GM18526 (cell line): ENCODE data around the gene CDPF1.

Source experiments
- POLR2A ChIP-seq: IDR thresholded peaks from 3 replicates; pipeline ENCODE4 v1.6.1; 2011; ENCODE audit not compliant: insufficient read length; ENCODE audit errors: extremely low read depth

The CDPF1 gene

DNA sequence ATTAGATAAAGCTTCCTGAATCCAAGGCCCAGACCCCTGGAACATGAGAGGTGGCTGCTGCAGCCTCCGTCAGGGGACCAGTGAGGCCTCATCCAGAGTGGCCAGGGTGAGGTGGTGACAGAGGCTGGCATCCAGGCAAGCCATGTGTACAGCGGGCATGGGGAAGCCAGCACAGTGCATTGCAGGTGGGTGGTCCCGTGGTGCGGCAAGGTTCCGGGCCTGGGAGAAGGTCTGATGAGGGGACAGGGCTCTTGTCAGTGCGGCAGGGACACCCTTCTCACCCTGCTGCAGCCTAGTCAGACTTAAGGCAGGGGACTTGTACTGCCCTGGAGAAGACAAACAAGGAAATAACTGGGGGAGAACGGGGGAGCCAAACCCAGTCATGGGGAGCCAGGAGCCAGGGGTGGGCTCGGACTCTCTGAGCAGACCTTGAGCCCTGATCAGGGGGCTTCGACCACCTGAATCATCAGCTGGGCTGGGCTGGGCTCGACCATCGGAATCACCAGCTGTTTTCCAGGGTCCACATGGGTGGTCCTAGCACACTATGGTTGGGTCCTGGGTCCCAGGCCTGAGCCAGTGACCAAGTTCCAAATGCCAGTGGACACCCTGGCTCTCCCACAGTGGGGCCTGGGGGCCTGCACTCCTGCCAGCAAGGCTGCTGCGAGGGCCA, 22.8 kb upstream of the CDPF1 start:
- no peak for TF ChIP-seq POLR2A

DNA sequence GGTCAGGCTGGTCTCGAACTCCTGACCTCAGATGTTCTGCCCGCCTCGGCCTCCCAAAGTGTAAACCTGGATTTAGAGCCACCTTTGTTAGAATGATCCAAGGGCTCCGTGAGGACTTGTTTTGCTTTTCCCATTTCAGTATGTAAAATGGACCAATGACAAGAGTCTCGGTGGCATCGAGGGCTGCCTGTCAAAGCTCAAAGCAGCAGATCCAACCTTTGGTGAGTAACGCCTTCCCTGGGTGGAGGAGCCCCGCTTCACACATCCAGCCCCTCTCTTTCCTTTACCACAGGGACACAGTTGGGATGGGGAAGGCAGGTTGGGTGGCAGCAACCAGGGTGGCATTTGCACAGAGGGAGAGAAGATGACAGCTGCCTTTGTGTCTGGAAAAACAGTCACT, 22.1 kb upstream of the CDPF1 start:
- TF ChIP-seq POLR2A = no peak

DNA sequence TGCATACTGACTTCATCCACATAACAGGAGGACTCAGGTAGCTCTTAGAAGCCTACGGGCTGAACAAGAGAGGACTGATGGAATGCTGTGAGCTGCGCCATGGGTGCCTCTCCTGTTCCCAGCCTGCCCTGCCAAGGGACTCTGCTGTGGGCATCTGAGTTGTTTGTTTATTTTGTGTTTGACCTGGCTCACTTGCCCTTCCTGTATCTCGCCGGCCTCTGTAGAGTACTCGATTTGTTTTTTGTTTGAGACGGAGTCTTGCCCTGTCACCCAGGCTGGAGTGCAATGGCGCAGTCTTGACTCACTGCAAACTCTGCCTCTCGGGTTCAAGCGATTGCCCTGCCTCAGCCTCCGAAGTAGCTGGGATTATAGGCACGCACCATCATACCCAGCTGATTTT, 19.5 kb upstream of the CDPF1 start:
- no peak for TF ChIP-seq POLR2A

DNA sequence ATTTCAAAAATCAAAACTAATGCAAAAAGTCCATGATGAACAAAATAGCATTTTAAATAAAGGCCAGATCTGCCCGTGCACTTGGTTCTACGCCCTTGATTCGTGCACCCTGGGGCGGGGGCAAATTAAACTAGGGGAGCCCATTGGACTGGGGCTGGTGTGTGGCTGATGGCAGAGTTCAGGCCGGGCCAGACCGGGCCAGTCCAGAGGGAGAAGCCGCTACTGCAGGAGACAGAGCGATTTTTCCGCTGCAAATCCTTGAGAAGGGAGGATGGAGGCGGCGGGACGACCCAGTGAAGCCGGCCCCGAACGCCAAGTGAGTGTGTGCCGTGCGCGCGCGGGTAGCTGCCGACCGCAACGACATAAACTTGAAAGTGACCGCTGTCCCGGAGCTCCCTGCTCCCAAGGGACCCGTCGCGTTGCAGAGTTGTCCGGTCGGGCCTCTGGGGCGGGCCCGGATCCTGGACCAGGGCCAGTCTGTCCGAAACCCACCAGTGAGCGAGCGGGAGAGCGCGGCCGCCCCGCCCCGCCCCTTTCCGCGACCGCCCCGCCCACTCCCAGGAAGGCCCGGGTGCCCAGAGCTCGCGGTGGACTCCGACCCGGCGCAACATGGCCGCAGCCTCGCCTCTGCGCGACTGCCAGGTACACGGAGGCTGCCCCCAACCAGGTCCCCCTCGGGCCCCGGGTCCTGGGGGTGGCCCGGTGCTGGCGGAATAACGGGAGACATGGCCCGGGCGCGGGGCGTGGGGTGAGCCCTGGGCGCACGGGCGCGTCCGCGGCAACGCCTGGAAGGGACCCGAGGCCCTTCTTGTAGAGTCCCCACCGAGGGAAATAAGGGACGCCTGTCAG, 17.6 kb upstream of the CDPF1 start, which contains the start of gene TTC38:
Gene TTC38, plus strand, starts transcription at position 578 of the 849 bp plus-strand sequence. Its CDS starts 32 bp downstream, at position 610.
- TF ChIP-seq POLR2A = peak; percentile 69

DNA sequence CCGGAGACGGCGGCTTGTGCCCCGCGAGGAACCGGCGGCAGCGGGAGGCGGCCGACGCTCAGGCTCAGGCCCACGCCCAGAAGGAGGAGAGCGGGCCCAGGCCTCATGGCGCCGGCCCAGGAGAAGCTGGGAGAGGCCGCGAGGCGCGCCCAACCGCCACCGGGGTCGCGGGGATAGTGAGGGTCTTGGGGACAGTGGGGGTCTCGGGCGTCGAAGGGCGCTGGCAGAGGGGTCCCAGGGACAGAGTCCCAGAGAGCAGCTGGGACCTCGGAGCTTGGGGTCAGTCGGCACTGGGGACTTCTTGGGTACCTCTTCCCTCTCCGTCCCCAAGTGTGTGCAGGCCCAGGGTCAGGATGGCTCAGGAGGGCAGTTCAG, 13.1 kb upstream of the CDPF1 start, which contains the start of gene PKDREJ:
Gene PKDREJ, minus strand, starts transcription at position 128 of the 375 bp plus-strand sequence. Its CDS starts 21 bp downstream, at position 107.
- TF ChIP-seq POLR2A = no peak

DNA sequence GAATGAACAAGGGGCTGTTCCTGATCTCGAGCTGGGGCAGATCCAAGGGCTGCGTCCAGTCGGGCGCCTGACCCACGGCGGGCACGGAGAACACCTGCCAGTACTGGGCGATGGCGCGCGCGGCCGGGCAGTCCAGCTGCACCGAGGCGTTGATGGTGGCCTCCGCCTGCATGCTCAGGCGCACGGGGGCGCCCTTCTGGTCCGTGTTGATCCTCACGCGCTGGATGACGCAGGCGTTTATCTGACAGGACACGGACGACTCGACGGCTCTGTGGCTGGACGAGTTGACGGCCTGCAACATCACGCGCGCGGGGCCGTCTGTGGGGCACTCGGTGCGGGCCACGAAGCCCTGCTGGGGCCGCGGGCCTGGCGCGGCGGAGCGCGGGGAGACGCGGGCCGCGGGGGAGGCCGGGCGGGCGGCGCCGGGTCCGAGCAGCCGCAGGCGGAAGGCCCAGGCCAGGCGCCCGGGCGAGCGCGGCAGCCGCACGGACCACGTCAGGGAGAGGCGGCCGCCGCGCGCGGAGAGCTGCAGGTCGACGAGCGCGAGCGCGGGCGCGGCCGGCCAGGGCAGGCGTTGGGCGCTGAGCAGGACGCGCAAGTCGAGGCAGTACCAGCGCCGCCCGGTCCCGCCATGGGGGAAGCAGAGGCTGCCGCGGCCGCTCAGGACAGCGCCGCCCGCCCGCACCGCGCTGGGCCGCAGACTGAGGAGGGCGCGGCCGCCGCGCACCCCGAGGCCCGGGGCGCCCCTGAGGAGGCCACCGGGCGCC, 12.5 kb upstream of the CDPF1 start:
- TF ChIP-seq POLR2A = no peak

DNA sequence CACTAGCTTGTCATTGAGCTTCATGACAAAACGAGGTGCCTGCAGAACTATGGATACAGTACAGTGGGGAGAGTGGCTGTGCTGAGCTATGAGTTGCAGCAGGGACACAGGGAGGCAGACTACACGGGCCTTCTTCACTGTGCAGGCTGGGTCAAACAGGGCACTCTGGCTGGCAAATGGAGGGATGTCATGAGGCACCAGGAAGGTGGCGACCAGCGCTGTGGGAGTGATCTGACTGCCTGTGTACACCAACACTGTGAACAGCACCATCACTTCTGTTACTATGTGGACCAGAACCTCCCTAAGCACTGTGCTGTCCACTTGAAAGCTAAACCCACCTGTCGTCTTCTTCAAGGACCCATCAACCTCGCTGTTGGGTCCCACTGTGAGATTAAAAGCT, 9.9 kb upstream of the CDPF1 start:
- TF ChIP-seq POLR2A = no peak

DNA sequence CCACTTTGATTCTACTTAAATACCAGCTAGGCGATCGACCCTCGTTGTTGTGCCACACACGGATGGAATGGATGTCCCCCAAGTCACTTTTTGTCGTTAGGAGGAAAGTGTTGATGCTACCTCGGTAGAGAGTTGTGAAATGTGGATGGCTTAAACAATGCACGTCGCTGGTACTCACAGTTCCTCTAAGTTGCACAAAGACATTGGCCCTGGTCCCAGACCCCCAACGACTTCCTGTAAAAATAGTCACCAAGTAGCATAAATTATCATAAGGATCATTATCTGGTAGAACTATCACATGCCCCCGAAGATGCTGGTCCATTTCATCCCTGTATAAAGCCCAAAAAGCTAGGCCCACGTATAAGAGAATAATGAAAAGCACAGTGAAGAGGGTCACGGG, 9.3 kb upstream of the CDPF1 start:
- no peak for TF ChIP-seq POLR2A

DNA sequence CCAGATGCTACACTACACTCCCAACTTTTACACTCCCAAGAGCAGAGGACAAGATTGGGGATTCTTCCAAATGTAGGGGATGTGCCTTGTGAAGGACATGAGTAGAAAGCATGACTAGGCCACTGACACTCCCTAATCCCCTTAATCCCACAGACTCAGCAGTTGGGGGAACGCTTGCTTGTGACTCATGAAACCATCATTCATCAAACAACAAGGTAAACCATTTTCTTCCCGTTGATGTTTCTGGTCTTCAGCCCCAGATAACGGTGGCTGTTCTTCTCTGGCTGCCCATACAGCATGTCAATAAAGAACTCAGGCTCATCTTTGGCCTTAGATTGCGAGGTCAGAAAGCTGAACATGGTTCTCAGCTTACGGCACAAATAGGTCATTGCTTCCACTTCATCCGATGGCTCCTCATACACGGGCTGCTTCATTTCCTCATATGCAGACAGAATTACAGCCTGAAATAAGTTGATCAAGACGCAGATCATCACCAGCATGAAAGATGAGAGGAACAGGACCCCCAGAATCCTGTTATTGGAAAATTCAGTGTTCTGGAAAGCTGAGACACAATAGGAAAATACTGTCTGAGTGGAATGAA, 6.4 kb upstream of the CDPF1 start:
- no peak for TF ChIP-seq POLR2A

DNA sequence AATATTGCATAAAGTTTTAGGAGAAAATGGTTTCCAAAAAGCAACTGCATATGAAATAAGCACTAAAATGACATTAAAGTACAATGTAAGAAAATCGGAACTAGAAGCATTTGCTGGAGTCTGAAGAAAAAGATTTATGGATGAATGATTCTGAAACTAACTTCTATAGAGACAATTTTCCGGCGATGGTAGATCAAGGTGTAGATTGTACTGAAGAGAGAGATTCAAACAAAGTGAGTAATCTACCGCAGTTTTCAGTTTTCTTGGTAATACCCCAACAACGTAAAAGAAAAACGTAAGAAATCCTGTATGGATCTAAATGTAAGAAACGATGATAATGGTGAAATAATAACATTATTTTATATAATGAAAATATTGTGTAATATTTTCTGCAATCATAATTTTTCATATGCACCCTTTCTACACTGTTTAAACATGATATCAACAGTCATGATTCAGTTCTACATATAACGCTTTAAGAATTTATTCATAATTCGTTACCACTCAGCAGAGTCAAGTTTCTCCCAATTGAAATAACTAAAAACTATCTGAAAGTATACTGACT, 1.8 kb upstream of the CDPF1 start:
- no peak for TF ChIP-seq POLR2A

DNA sequence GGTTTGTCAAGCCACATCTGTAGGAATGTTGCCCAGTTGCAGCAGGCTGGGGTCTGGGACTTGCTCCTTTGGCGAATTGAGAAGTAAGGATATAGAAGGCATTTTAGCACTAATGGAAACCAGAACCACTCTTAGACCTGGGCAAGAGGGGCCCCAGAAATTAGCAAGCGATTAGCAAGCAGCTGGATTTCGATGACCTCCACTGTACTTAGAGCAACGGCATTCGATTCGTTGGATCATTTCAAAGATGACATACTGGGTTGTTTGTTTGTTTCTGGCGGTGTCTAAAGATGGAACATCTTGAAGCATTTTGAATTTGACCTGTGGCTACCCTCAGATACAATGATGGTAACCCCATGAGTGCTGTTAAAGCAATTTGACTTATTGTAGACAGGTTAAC, 1.2 kb upstream of the CDPF1 start:
- no peak for TF ChIP-seq POLR2A

DNA sequence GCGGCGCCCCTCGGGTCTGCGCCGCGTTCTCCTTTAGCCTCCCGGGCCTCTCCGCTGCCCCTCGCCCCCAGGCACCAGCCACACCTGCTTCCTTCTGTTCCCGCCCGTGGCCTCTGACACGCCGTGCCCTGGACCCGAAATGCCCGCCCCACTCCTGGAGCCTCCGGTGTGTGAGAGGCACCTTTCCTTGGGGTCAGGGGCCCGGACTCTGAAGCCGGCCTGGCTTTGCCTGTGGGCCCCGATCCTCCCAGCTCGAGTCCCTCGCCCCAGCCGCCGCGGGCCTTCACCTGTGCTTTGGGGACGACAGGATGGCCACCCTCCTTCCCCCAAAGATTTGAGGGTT, 661 bp upstream of the CDPF1 start:
- TF ChIP-seq POLR2A = no peak

DNA sequence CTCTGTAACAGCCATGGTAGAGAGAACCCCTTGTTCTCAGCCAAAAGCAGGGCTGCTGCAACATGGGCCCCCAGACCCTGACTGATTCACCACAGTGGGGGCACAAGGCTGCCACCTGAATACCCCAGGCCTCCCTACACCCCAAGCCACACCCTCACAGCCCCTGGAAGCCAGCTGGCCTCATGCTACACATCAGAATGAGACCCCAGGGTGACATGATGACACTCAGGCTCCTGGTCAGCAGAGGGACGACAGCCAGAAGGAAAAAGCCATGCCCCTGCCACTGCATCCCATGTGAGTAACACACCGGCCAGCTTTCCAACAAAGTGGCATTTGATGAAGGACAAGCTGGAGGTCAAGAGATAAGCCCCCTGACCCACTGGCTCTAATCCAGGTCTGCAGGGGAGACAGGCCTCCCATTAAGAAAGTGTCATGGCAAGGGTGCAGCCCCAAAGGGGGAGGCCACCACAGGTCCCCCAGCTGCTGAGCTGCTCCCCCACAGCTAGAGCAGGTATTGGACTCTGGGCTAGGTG, 2.6 kb downstream of the CDPF1 start:
- no peak for TF ChIP-seq POLR2A

DNA sequence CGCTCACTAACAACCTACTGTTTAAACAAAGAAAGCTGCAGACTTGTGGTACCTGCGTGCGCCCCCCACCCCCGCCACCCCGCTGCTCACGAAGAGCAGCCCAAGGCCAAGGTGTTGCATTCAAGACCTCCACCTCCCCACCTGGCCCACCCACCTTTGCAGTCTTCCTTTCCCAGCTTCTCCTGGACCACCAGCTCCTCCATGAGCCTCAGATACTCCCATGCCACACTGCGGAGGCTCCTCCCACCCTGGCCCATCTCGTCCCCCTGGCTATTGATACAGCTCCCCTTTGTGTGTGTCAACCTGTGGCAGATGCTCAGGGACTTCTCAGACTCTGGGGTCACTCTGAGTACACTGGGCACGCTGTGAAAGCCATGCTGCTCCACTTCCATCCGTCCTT, 3.9 kb downstream of the CDPF1 start:
- TF ChIP-seq POLR2A = no peak

DNA sequence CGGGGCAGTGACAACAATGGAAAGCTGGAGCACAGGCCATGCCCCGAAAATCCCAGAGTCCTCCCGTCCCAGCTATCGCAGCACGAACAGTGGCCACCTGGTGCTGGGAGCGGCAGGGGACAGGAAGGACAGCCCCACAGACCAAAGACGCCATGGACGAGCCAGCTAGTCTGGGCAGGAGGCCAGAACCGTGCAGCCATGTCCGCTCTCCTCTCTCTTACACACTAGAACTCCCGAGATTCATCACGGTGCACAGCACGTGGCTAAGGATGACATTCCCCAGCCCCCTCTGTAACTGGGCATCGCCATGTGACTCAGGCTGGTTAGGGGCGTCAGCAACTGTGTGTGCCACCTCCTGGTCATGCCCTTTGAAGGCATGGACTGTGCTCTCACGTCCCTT, 4.6 kb downstream of the CDPF1 start:
- no peak for TF ChIP-seq POLR2A
